ENCODE data around the gene HTD2.

The HTD2 gene

DNA sequence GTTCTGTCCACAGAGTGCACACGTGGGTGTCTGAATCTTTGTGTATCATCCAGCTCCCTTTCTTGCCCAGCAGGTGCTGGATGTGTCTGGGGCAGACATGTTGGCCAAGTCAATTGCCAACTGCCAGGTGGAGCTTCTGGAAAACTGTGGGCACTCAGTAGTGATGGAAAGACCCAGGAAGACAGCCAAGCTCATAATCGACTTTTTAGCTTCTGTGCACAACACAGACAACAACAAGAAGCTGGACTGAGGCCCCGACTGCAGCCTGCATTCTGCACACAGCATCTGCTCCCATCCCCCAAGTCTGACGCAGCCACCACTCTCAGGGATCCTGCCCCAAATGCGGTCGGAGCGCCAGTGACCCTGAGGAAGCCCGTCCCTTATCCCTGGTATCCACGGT, 12.8 kb upstream of the HTD2 start:
- DNase-seq = no peak

DNA sequence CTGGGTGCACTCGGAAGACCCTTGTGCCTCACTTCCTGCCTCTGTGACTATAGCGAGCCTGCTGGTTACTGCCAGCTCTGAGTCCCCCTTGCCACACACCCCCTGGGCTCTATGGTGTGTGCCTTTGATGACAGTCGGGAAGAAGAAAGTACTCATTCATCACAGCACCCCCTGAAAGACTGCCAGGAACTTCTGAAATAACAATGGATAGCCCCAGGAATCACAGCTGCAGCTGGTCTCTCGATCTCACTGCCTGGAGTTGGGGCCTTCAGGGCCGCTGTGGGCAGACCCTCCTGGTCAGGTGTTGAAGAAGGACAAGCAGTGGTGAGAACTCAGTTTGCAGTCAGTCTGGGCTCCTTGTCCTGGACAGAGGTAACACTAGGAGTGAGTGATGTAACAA, 10.1 kb upstream of the HTD2 start:
- no peak for DNase-seq

DNA sequence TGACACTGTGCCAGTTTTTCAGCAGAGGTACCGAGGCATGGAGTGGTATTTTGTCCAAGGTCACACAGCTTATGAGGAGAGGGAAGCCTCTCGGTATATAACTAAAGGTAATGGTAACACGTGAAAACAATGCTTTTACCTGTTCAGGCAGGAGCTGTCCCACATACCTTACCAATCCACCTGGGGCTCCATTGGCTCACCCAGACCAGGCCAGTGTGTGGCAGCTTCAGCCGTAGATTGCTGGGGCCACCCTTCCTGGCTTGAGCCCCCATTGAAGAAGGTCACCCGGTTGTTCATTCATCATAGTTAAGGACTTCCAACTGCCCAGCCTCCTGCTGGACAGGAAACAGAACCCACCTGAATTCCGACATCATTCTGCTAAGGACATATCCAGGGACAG, 9.5 kb upstream of the HTD2 start:
- DNase-seq = no peak

DNA sequence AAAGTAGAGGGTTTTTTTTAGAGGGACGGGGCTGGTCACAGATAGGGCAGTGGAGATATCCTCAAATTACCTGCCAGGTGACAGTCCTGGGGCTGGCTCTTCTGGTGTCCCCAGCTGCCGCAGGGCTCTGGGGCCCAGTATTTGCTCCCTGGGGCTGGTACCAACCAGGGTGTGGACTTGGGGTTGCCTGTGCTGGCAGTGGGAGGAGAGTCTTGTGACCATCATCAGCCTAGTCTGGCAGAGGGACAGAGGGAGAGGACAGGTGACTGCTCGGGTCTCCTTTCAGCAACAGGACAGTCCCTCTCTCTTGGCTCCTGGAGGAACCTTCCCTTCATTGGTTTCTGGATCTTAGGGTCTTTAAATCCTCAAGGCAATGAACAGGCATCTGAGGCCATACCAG, 8.1 kb upstream of the HTD2 start:
- DNase-seq = no peak

DNA sequence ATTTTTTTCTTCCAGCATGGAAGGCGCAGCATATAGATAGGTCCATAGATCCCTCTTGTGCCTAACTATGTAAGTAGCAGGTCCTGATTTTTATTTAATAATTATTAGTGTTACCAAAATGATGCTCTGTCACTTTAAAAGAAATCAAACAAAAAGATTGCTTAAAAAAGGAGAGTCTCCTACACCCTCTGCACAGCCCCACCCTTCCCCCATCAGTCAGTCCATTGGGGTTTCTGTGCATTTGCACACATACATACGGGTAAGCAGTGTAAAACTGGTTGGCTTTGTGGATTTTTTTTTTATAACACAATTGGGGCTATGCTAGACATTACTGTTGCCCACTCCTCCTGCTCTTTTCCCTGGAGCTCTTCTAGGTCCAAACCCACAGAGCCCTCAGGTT, 7.2 kb upstream of the HTD2 start:
- no peak for DNase-seq

DNA sequence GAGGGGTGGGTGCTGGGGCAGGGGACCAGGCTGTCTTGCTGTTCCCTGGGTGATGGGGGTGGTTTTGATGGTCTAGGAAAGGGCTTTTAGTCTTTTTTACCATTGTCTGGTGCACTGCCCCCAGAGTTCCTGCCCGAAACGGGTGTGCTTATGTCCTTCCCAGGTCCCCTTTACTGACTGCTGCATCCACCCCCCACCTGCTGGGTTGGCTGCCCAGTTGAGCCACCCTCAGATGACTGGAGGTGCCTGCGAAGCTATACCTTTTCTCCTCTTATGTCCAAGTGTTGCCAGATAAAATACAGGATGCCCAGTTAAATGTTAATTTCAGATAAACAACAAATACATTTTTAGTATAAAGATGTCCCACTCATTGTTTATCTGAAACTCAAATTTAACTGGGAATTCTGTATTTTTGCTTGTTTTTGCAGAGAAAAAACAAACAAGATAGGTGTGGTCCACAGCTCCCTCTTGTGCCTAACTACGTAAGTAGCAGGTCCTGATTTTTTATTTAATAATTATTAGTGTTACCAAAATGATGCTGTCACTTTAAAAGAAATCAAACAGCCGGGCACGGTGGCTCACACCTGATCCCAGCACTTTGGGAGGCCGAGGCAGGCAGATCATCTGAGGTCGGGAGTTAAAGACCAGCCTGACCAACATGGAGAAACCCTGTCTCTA, 6.3 kb upstream of the HTD2 start:
- peak; percentile 15 for DNase-seq

DNA sequence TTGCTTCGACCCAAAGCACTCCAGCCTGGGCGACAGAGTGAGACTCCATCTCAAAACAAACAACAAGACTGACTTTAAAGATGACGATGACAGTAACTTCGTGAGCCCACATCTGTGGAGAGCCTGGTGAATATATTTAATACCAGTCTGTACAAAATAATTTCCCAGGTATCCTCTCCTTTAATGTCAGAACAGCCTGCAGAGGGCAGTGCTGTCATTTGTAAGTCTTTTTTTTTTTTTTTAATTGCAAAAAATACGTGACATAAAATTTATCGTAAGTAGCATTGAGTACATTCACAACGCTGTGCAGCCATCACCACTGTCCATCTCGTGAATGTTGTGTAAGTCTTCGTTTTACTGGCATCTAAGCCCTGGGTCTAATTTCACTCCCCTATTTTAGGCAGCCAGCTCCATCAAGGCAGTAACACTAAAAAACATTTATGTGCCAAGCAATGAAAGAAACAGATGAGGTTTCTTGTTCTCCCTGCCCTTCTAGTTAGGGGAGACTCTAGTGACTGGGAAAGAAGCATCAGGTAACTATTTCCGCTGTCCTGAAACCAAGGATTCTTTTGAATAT, 1.4 kb downstream of the HTD2 start:
- DNase-seq = peak; percentile 22

DNA sequence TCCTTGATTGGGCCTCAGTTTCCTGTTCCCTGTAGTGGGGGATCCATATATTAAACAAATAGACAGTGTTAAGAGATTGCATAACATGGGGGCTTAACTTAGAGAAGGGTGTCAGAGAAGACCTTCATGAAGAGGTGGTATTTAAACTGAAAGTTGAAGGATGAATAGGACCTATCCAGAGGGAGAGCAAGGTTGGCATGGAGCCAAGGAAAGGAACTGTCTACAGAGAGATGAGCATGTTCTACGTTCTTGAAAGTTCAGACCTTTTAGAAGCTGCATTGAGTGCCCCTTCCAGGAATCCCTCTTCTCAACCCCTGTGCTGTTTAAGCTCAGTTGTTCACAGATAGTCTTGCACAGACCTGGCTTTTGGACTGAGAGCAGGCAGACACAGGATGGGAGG, 2.4 kb downstream of the HTD2 start:
- DNase-seq = no peak

DNA sequence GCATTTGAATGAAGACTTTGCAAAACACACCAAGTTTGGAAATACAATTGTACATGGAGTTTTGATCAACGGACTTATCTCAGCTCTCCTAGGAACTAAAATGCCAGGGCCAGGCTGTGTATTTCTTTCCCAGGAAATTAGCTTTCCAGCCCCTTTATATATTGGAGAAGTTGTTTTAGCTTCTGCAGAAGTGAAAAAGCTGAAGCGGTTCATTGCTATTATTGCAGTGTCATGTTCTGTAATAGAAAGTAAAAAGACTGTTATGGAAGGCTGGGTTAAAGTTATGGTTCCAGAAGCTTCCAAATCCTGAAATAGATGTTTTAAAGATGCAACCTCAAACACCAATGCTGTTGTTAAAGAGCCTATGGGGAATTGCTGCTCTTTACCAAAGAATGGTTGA, 11.5 kb downstream of the HTD2 start:
- no peak for DNase-seq

DNA sequence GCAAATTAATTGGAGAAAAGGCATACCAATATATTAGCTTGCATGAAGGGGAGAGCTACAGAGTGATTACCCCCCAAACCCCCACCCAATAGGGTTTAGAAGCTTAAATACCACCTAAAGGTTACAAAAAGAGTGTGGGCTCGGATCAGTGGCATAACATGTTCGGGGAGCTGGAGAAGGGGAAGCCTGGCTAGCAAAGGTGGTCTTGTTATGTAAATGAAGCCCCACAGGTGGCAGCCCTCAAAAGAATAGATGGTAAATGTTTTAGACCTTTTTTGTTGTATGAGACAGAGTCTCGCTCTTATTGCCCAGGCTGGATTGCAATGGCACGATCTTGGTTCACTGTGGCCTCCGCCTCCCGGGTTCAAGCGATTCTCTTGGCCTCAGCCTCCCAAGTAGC, 15.5 kb downstream of the HTD2 start:
- DNase-seq = no peak

DNA sequence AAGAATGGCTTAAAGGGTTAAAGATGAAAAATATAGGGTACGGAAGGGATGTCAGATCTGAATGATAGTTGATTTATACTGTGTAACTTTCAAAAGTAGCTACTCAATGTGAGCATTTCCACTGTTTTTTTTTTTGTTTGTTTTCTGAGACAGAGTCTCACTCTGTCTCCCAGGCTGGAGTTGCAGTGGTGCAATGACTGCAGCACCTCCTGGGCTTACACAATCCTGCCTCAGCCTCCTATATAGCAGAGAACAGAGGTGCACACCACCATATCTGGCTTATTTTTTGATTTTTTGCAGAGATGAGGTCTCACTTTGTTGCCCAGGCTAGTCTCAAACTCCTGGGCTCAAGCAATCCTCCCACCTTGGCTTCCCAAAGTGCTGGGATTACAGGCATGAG, 16.5 kb downstream of the HTD2 start:
- no peak for DNase-seq

DNA sequence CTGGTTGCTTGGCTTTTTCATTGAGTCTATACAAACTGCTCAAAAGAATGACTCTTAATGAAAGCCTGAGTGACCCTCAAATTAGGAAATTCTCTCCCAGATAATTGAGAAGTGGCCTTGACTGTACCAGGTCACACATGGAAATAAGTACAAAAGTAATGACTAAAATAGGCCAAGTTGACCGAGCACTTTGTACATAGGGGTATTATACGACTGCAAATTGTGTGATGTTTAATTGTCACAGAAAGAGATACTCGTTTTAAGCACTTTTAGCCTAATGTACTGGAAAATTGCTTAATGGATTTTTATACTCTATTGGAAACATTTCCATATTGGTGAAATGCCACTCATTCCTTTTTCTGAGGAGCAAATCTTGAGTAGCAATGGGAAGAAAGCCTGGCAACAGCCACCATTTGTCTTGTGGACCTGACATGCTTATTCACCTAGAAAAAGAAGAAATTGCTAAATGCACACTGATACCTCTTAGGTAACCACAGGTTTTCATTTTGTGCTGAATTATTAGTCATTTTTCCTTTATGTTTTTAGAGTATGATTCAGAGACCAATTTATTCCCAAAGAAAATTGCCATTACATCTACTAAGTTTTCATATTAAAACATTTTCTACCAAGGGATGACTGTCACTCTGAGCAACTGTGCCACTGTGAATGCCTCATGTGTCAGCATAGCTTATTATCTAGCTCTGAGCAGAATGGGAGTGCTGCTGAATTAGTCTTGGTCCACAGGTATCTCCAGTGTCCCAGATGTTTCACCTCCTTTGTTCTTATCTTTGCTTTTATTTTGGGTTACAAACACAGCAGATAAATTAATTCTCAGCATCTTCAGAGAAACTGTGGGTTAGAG, 17.4 kb downstream of the HTD2 start:
- DNase-seq = no peak

DNA sequence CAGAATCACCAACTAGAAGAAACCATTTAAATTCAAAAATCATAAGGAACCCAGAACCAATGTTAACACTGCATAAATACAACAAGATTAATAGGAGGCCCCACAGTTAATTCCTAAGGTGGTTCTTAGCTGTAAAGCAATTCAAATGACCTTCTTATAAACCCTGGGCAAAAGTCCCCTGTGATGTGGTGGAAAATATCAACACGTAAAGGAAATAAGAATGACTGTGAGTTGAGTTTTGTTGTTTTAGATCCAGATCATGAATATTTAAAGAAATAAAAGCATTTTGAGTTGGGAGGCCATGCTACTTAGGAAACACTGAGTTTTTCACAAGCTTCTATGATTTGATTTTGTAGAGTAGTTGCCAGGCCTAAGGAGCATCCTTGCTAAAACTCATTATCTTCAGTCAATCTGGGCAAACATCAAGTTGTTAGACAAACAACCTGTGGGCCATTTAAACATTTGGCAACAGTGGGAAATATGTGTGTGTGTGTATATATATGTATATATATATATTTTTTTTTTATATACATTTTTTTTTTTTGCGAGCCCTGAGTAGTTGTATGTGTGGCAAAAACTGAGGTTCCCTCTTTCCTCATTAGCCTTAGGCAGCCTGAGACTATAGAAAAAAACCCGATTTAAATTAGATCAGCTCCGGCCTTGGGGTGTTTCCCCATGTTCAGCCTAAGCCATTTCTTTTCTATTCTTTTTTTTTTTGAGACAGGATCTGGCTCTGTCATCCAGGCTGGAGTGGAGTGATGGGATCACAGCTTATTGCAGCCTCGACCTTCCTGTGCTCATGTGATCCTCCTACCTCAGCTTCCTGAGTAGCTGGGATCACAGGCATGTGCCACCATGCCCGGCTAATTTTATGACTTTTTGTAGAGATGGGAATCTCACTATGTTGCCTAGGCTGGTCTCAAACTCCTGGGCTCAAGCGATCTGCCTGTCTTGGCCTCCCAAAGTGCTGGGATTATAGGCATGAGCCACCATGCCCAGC, 18.4 kb downstream of the HTD2 start:
- no peak for DNase-seq

DNA sequence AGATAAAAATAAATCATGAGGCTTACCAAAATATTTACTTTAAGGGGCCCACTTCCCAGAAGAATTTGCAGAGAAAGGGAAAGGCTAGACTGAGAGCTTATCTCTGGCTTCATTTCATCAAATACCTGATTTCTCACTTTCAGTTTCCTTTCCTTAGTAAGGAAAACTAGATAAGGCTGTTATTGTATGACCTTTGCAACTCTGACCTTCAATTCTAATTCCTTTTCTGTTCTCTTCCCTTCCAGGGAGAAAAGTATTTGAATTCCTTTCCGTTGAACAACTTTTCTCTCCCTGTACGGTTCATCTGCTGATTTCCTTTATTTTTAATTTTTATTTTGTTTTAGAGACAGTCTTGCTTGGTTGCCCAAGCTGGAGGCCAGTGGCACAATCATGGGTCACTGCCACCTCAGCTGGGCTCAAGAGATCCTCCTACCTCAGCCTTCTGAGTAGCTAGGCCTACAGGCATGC, 19.2 kb downstream of the HTD2 start:
- no peak for DNase-seq

DNA sequence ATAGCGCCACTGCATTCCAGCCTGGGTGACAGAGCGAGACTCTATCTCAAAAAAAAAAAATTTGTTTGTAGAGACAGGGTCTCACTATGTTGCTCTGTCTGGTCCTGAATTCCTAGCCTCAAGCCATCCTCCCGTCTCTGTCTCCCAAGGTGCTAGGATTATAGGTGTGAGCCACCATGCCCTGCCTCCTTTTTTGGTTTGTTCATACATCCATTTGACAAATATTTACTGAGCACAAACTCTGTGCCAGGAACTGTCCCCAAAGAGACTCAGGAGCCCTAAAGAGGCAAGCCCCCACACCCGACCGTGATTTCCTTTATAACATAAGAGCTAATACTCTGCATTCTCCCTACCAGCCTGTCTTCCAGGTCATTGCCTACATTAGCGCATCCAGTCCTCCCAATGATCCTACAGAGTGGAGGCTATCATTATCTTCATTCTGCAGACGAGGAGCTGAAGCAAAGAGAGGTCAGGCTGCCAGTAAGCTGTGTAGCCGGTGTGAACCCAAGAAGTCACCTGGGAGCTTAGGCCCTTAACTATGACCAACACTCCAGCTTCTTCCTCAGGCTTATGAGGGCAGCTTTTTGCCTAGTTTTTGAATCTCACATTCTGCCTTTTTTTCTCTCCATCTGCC, 20.1 kb downstream of the HTD2 start:
- DNase-seq = no peak

DNA sequence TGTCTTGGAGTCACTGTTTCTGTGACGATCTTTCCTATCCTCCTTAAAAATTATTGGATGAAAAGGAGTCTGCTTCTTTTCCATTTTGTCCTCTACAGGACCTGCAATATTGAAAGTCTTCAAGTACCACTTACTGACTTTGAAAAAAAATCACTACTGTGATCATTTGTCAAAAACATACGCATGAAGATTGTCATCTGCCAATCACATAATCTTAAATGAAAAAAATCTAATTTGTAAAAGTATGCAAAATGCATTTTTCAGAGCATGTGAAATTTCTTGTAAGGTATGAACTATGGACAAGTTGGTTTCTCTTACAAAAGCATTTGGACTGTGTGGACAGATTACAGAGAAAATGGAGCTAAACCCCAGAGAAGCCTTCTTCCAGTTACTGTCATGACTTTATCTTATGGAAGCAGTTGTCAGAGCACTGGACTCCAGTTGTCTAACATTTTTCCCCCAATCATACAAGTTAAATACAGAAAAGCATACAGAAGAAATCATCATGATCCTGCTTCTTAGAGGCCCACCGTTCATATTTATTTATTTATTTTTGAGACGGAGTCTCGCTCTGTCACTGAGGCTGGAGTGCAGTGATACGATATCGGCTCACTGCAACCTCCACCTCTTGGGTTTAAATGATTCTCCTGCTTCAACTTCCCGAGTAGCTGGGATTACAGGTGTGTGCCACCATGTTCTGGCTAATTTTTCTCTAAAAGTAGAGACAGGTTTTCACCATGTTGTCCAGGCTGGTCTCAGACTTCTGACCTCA, 23.0 kb downstream of the HTD2 start:
- DNase-seq = no peak

DNA sequence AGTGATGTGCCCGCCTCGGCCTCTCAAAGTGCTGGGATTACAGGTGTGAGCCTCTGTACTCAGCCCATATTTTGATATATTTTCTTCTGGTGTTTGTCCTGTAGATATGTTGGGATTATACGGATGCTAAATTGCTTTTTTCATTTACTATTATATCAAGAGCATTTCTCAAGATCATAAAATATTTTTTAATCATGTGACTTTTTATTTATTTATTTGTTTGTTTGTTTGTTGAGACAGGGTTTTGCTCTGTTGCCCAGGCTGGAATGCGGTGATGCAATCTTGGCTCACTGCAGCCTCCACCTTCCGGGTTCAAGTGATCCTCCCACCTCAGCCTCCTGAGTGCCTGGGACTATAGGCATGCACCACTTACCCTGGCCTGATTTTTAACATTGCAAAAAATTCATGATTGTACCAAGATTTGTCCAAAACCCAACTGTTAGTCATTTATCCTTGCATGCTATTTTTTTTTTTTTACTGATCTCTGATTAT, 23.6 kb downstream of the HTD2 start:
- no peak for DNase-seq

DNA sequence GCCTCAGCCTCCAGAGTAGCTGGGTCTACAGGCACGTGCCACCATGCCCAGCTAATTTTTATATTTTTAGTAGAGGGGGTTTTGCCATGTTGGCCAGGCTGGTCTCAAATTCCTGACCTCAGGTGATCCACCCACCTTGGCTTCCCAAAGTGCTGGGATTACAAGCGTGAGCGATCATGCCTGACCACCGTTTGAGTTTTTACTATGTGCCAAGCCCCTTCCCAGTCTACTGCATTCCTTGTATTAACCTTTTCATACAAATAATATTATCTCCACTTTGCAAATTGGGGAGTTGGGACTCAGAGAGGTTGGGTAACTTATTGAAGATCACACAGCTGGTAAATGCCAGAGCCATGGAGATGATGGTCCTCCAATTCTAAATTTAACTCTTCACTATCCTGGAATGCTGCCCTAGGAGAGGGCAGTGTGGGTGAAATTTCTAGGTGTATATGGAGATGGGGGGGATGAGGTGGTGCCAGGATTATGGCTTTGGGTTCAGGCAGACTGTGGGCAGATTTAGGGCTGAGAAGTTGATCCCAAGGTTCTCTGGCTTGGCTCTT, 25.4 kb downstream of the HTD2 start:
- no peak for DNase-seq

DNA sequence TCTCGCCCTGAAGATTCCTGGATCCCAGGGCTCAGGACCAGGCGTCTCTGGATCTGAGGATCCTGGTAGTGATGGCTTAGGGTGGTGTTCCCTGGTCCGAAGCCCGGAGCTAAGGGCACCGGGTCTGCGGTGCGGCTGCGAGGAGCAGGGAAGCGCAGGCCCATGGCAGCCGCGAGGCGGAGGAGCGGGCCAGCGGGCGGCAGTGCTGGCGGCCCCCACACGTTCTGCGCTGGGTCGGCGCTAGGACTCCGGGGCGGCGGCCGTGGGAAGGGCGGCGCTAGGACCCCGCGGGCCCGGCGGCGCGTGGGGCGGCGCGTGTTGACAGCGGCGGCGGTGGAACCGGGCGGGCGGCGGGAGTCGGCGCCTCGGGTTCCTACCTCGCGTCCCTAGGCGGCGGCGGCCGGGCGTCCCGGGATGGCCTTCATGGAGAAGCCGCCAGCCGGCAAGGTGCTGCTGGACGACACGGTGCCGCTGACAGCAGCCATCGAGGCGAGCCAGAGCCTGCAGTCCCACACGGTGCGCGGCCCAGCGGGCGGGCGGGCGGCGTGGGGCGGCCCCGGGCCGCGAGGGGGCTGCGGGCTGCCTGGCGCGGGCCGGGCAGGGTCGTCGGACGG, 26.4 kb downstream of the HTD2 start, which contains the start of gene PXK:
Gene PXK, plus strand, starts transcription at position 318 of the 614 bp plus-strand sequence. Its CDS starts 97 bp downstream, at position 415.
- DNase-seq = peak; percentile 58

Data from NCI-H146 (cell line).